Astrocyte (in vitro differentiated cells and primary cell): ENCODE measurements around the gene RBX1.

Experiments
- EZH2 ChIP-seq: IDR thresholded peaks from 2 replicates; pipeline ENCODE4 v1.6.1; 2012; ENCODE audit warnings: mild to moderate bottlenecking, low read length, inconsistent platforms; ENCODE audit not compliant: insufficient read depth
- TF ChIP-seq, protein P1 (sequence below): IDR thresholded peaks from 2 replicates; pipeline ENCODE4 v1.5.1; 2011; ENCODE audit warnings: low read depth, mild to moderate bottlenecking, inconsistent platforms, low read length, moderate library complexity; ENCODE audit not compliant: insufficient read depth

DNA sequence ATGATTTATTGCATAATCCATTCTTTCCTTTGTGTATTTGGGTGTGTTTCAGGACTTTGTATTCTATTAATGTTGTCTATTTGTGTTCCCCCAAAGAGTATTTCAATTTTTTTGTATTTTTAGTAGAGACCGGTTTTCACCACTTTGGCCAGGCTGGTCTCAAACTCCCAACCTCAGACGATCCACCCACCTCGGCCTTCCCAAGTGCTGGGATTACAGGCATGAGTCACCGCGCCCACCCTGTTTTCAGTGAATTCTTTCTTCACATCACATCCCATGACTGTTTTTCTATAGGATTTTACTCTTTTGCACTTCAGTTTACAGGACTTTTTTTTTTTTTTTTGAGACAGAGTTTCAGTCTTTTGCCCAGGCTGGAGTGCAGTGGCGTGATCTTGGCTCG is 46.3 kb downstream of the RBX1 start:
- TF ChIP-seq, protein P1, sequence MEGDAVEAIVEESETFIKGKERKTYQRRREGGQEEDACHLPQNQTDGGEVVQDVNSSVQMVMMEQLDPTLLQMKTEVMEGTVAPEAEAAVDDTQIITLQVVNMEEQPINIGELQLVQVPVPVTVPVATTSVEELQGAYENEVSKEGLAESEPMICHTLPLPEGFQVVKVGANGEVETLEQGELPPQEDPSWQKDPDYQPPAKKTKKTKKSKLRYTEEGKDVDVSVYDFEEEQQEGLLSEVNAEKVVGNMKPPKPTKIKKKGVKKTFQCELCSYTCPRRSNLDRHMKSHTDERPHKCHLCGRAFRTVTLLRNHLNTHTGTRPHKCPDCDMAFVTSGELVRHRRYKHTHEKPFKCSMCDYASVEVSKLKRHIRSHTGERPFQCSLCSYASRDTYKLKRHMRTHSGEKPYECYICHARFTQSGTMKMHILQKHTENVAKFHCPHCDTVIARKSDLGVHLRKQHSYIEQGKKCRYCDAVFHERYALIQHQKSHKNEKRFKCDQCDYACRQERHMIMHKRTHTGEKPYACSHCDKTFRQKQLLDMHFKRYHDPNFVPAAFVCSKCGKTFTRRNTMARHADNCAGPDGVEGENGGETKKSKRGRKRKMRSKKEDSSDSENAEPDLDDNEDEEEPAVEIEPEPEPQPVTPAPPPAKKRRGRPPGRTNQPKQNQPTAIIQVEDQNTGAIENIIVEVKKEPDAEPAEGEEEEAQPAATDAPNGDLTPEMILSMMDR, result no peak
- no peak for TF ChIP-seq EZH2
